ENCODE measurements around the gene PAK2.
A peak's percentile ranks its signal among the peaks of the same experiment; 100 is the strongest.
"Not testable (repeated sequence)": the region's sequence is repeated elsewhere in the genome, so short reads cannot be mapped to it uniquely, and the experiment has no call there.

PAK2 gene

DNA sequence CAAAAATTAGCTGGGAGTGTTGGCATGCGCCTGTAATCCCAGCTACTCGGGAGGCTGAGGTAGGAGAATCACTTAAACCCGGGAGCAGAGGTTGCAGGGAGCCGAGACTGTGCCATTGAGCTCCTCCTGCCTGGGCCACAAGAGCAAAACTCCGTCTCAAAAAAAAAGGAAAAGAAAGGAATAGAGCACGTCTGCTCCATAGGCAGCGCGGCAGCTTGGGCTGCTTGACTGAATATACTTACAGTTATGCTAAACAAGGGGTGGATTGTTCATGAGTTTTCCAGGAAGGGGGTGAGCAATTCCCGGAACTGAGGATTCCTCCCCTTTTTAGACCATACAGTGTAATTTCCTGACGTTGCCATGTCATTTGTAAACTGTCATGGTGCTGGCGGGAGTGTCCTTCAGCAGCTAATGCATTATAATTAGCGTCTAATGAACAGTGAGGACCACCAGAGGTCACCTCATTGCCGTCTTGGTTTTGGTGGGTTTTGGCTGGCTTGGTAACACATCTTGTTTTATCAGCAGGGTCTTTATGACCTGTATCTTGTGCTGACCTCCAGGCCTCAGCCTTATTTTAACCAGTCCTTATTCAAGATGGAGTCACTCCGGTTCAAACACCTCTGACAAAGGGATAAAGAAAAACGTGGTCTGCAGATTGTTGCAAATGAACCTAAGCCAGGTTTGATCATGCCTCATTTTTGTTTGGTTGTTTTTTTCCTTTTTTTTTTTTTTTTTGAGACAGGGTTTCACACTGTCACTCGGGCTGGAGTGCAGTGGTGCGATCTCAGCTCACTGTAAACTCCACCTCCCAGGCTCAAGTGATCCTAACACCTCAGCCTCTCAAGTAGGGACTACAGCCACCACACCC is 103.1 kb downstream of the PAK2 start:
- DNase-seq (ENCODE audit: low read depth in 2 of 2) = peak in 1 of 2 donors; percentile 3

GRCh38 chr3:196843435-196844110 is 103.9 kb downstream of the PAK2 start:
- H3K4me3 ChIP-seq (replicated peaks in 1 of 2; ENCODE audit: low read depth in 2 of 2, low read length in 2 of 2) = no peak overlapping the region
- DNase-seq (ENCODE audit: low read depth in 2 of 2) = no peak
- TF ChIP-seq, protein P1, sequence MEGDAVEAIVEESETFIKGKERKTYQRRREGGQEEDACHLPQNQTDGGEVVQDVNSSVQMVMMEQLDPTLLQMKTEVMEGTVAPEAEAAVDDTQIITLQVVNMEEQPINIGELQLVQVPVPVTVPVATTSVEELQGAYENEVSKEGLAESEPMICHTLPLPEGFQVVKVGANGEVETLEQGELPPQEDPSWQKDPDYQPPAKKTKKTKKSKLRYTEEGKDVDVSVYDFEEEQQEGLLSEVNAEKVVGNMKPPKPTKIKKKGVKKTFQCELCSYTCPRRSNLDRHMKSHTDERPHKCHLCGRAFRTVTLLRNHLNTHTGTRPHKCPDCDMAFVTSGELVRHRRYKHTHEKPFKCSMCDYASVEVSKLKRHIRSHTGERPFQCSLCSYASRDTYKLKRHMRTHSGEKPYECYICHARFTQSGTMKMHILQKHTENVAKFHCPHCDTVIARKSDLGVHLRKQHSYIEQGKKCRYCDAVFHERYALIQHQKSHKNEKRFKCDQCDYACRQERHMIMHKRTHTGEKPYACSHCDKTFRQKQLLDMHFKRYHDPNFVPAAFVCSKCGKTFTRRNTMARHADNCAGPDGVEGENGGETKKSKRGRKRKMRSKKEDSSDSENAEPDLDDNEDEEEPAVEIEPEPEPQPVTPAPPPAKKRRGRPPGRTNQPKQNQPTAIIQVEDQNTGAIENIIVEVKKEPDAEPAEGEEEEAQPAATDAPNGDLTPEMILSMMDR (IDR thresholded peaks at IDR 0.05; ENCODE audit: low read depth, low read length) = no peak

More for the DNA sequence above, 103.1 kb downstream of the PAK2 start:
- TF ChIP-seq, protein P1 (IDR thresholded peaks at IDR 0.05; ENCODE audit: low read depth, low read length) = no peak
- no peak overlapping the region for H3K4me3 ChIP-seq (replicated peaks in 1 of 2; ENCODE audit: low read depth in 2 of 2, low read length in 2 of 2)

DNA sequence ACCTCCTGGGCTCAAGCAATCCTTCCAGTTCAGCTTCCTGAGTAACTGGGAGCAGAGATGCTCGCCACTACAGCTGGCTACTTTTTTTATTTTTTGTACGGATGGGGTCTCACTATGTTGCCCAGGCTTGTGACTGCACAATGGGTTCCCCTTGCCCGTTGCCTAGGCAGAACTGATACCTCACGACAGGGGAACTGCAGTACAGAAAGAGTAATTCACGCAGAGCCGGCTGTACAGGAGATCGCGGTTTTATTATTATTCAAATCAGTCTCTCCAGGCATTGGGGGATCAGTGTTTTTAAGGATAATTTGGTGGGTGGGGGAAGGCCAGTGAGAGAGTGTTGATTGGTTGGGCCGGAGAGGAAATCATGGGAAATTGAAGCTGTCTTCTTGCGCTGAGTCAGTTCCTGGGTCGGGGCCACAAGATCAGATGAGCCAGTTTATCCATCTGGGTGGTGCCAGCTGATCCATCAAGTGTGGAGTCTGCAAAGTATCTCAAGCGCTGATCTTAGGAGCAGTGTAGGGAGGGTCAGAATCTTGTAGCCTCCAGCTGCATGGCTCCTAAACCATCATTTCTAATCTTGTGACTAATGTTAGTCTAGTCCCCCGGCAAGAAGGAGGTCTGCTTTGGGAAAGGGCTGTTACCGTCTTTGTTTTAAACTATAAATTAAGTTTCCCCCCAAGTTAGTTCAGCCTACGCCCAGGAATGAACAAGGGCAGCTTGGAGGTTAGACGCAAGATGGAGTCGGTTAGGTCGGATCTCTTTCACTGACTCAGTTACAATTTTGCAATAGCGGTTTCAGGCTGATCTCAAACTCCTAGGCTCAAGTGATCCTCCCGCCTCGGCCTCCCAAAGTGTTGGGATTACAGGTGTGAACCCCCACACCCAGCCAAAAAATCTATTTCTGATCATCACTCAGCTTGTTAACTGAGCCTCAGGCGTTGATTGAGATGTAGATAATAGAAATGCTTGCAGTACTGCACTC is 104.9 kb downstream of the PAK2 start:
- not testable (repeated sequence) for DNase-seq (ENCODE audit: low read depth in 2 of 2)

DNA sequence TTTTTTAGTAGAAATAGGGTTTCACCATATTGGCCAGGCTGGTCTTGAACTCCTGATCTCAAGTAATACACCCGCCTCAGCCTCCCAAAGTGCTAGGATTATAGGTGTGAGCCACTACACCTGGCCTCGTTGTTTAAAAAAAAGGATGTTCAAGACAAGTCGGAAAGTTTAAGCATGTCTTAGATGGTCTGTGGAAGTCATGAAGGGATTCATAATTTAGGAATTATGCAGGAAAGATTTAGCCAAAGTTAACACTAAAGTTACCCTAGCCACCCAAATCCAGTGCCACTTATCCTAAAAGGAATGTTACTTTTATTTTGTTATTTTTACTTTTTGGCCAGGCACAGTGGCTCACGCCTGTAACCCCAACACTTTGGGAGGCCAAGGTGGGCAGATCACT is 108.7 kb downstream of the PAK2 start:
- H3K4me3 ChIP-seq (replicated peaks in 1 of 2; ENCODE audit: low read depth in 2 of 2, low read length in 2 of 2); DNase-seq (ENCODE audit: low read depth in 2 of 2): not testable (repeated sequence)

More for the DNA sequence above, 104.9 kb downstream of the PAK2 start:
- H3K4me3 ChIP-seq (replicated peaks in 1 of 2; ENCODE audit: low read depth in 2 of 2, low read length in 2 of 2) = not testable (repeated sequence)

DNA sequence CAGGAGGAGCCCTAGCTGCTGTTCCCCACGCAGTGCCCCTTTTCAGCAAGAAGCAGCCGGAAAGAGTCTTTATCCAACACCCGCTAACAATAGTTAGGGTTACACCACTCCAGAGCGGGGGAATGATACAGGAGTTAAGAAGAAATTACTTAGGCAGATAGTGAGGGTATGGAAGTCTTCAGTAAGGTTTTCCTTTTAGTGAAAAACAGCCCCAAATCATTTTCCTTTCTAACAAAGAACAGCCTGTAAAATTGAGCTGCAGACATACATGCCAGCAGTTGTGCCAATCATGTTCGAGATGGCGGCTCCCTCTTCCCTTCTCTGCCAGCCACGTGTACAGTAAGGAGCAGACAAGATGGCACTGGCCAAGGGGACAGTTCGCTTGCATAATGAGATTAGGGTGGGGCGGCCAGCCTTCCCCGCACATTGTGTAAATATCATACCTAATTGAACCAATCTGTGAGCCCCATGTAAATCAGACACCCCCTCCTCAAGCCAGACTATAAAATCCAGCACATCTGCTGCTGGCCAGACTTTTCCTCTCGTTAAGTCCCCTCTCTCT is 109.6 kb downstream of the PAK2 start:
- no peak overlapping the region for H3K4me3 ChIP-seq (replicated peaks in 1 of 2; ENCODE audit: low read depth in 2 of 2, low read length in 2 of 2)
- no peak for DNase-seq (ENCODE audit: low read depth in 2 of 2)
- TF ChIP-seq, protein P1 (IDR thresholded peaks at IDR 0.05; ENCODE audit: low read depth, low read length) = no peak

DNA sequence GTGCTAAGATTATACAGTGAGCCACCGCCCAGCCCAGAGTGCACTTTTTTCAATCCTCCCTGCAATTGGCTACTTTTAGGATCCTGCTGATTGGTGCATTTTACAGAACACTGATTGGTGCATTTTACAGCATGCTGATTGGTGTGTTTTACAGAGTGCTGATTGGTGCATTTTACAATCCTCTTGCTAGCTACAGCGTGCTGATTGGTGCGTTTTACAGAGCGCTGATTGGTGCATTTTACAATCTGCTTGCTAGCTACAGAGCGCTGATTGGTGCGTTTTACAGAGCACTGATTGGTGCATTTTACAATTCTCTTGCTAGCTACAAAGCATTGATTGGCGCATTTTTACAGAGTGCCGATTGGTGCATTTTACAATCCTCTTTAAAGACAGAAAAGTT is 123.3 kb downstream of the PAK2 start:
- not testable (repeated sequence) for DNase-seq (ENCODE audit: low read depth in 2 of 2); H3K4me3 ChIP-seq (replicated peaks in 1 of 2; ENCODE audit: low read depth in 2 of 2, low read length in 2 of 2)

DNA sequence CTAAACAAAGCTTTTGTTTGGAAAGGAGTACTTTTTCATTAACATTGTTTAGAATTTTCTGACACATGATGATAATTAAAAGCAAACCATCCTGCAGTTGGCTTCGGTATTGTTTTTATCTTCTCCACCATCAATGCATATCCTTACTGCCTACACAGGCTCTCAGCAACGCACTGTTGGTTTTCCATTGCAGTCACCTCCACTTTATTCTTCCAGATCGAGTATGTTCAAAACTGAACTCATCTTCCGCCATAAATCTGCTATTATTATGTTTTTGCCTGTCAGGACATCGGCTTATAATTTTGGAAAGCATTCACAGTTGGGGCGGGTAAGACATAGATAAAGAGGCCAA is 127.5 kb downstream of the PAK2 start:
- H3K4me3 ChIP-seq (replicated peaks in 1 of 2; ENCODE audit: low read depth in 2 of 2, low read length in 2 of 2) = peak overlapping the region; percentile 44 to 51
- DNase-seq (ENCODE audit: low read depth in 2 of 2) = no peak
- TF ChIP-seq, protein P1 (IDR thresholded peaks at IDR 0.05; ENCODE audit: low read depth, low read length) = no peak
